ENCODE data around the gene KRT35. TPM values are rescaled to one million over a fixed set of nuclear protein-coding genes. Genes with fewer than 3 reads are reported as not detected.

Gene KRT35
- total and polyA plus RNA-seq, 12 donors, result not detected

- H3K27me3 ChIP-seq, result peaks cover 0 to 68% (median 52%) of the 10 kb centered on the region in 7 donors
Observed at GRCh38 chr17:41519501-41520224, 38.7 kb upstream of the KRT35 start.

DNA sequence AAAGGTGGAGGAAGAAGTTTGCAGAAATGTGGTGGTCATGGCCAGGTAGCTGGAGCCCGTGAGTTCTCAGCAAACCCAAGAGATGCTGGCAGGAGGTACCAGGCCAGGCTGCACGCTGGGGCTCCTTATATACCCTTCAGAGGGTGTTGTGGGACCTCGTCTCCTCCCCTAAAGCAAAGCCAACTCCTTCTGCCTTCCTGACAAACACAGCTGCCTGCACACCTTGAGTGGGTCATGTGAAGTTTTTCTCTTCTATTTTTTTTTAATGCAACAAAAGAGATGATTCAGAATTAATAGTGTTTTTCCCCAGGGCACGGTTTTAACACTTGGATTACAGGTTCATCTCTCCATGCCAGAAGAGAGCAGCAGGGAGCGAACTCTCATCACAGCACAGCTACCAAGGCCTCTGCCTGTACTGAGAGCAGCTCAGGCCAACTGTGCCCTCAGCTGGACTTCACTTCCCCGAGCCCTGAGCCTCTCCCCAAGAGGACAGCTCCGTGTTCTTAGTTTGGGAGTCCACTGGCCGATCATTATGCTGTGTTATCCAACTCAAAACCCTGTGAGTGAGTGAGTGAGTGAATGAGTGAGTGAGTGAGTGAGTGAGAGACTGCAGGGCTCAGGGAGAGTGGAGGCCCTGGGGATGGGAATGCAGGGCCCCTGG is 38.0 kb upstream of the KRT35 start, which contains the start of gene KRT15:
Gene KRT15 (minus strand): TSS at position 102 of the 661 bp plus-strand sequence. CDS start 63 bp downstream, at position 39.
- no peak within 1 kb of the TSS for H3K4me3 ChIP-seq

More at GRCh38 chr17:41519501-41520224, 38.7 kb upstream of the KRT35 start:
- intact Hi-C loops (cut with DNase I), result no loop called here
- ATAC-seq (no peak), DNase-seq (no peak)
- TF ChIP-seq, protein P1, sequence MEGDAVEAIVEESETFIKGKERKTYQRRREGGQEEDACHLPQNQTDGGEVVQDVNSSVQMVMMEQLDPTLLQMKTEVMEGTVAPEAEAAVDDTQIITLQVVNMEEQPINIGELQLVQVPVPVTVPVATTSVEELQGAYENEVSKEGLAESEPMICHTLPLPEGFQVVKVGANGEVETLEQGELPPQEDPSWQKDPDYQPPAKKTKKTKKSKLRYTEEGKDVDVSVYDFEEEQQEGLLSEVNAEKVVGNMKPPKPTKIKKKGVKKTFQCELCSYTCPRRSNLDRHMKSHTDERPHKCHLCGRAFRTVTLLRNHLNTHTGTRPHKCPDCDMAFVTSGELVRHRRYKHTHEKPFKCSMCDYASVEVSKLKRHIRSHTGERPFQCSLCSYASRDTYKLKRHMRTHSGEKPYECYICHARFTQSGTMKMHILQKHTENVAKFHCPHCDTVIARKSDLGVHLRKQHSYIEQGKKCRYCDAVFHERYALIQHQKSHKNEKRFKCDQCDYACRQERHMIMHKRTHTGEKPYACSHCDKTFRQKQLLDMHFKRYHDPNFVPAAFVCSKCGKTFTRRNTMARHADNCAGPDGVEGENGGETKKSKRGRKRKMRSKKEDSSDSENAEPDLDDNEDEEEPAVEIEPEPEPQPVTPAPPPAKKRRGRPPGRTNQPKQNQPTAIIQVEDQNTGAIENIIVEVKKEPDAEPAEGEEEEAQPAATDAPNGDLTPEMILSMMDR (IDR thresholded peaks at IDR 0.05), result no peak
- Histone ChIP-seq H3K4me3 (no peak overlapping the region), H3K4me1 (peaks cover 0 to 4% (median 0%) of the 10 kb centered on the region in 9 donors), H3K36me3 (no peaks in the 10 kb centered on the region), H3K9me3 (no peaks in the 10 kb centered on the region), H3K27ac (no peak overlapping the region)
- whole genome bisulfite sequencing, 2 donors, result 22 to 28% methylated on average over 11 of the region's 11 CpGs

GRCh38 chr17:41518031-41518430 is 37.1 kb upstream of the KRT35 start:
- Histone ChIP-seq H3K4me1 (peaks cover 0 to 5% (median 0%) of the 10 kb centered on the region in 9 donors), H3K9me3 (no peaks in the 10 kb centered on the region), H3K36me3 (no peaks in the 10 kb centered on the region), H3K4me3 (no peak overlapping the region), H3K27me3 (peaks cover 0 to 69% (median 46%) of the 10 kb centered on the region in 7 donors), H3K27ac (no peak overlapping the region)
- no peak for DNase-seq
- ATAC-seq, result no peak
- WGBS, 2 donors, result 90 to 97% methylated on average over 3 of the region's 3 CpGs
- TF ChIP-seq, protein P1 (IDR thresholded peaks at IDR 0.05), result no peak
- intact Hi-C loops (cut with DNase I), result no loop called here

More for the DNA sequence above, 38.0 kb upstream of the KRT35 start, which contains the start of gene KRT15:
- TF ChIP-seq, protein P1 (IDR thresholded peaks at IDR 0.05), result no peak
- Histone ChIP-seq H3K9me3 (no peaks in the 10 kb centered on the region), H3K27ac (no peak within 1 kb of the TSS), H3K36me3 (no peaks in the 10 kb centered on the region), H3K4me1 (peaks cover 0 to 4% (median 0%) of the 10 kb centered on the region in 9 donors), H3K27me3 (peaks cover 0 to 68% (median 47%) of the 10 kb centered on the region in 7 donors)
- DNase-seq (no peak), ATAC-seq (no peak)
- WGBS, 2 donors, result 63 to 65% methylated on average over 8 of the region's 8 CpGs
- intact Hi-C loops (cut with DNase I), result no loop called here

DNA sequence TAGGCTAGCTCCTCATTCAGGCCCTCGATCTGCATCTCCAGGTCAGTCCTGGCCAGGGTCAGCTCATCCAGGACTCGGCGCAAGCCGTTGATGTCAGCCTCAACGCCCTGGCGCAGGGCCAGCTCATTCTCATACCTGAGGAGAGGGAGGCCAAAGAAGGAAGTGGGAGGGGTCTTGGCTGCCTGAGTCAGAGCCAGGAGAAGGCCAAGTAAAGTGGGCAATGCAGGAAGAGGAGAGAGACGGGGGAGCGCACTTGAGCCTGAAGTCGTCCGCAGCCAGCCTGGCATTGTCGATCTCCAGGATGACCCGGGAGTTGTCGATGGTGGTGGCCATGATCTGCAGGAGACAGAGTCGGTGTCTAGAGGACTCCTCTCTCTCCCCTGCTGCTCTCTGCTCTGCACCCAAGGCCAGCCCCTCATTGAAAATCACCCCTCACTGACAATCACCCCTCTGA is 35.9 kb upstream of the KRT35 start:
- ATAC-seq, result no peak
- TF ChIP-seq, protein P1 (IDR thresholded peaks at IDR 0.05), result no peak

More for the DNA sequence above, 35.9 kb upstream of the KRT35 start:
- Histone ChIP-seq H3K27me3 (peaks cover 0 to 67% (median 41%) of the 10 kb centered on the region in 7 donors), H3K9me3 (no peaks in the 10 kb centered on the region), H3K4me3 (no peak overlapping the region), H3K4me1 (peaks cover 0 to 11% (median 0%) of the 10 kb centered on the region in 9 donors), H3K27ac (no peak overlapping the region), H3K36me3 (no peaks in the 10 kb centered on the region)
- intact Hi-C loops (cut with DNase I), result no loop called here
- no peak for DNase-seq
- 80 to 83% methylated on average over 14 of the region's 14 CpGs for WGBS, 2 donors
